Mucosa of rectum (tissue), 2 donors: ENCODE data around the gene MYT1.

Experiments used
- H3K27ac ChIP-seq, 2 donors: one replicate each; pipeline ENCODE4 v1.7.0; 2013; ENCODE audit warnings: inconsistent platforms in 2 of 2, low read depth in 2 of 2, low read length in 2 of 2
- H3K27me3 ChIP-seq, 2 donors: one replicate each; pipeline ENCODE4 v1.7.0; 2013; ENCODE audit warnings: low read length in 2 of 2; ENCODE audit not compliant: control insufficient read depth in 2 of 2, insufficient read depth in 2 of 2
- H3K36me3 ChIP-seq, 2 donors: one replicate each; pipeline ENCODE4 v1.7.0; 2013; ENCODE audit warnings: low read length in 2 of 2; ENCODE audit not compliant: control insufficient read depth in 2 of 2, insufficient read depth in 2 of 2
- H3K4me1 ChIP-seq, 2 donors: one replicate each; pipeline ENCODE4 v1.7.0; 2013; ENCODE audit warnings: low read length in 2 of 2, mild to moderate bottlenecking in 1 of 2; ENCODE audit not compliant: control insufficient read depth in 2 of 2, insufficient read depth in 2 of 2
- H3K4me3 ChIP-seq, 2 donors: one replicate each; pipeline ENCODE4 v1.7.0; 2013; ENCODE audit warnings: low read length in 2 of 2
- H3K9ac ChIP-seq, 2 donors: one replicate each; pipeline ENCODE4 v1.7.0; 2013; ENCODE audit warnings: low read length in 2 of 2, low read depth in 1 of 2, mild to moderate bottlenecking in 1 of 2
- H3K9me3 ChIP-seq, 2 donors: one replicate each; pipeline ENCODE4 v1.7.0; 2013; ENCODE audit warnings: low read length in 2 of 2; ENCODE audit not compliant: control insufficient read depth in 2 of 2
- donor health status: healthy.
- donor health status: Normal muscosa, but diverticular disease.

The MYT1 gene

GRCh38 chr20:64139199-64140060, 24.8 kb upstream of the MYT1 start:
- Histone ChIP-seq H3K27me3 (no peaks in the 10 kb centered on the region), H3K9me3 (peaks cover 0 to 3% of the 10 kb centered on the region in 2 donors), H3K27ac (no peak overlapping the region), H3K4me1 (no peaks in the 10 kb centered on the region), H3K36me3 (no peaks in the 10 kb centered on the region), H3K4me3 (no peak overlapping the region), H3K9ac (no peak overlapping the region)

- H3K4me3 ChIP-seq: no peak overlapping the region
These were observed 24.0 kb upstream of the MYT1 start for GRCh38 chr20:64140061-64140931.

GRCh38 chr20:64140956-64141355, 23.3 kb upstream of the MYT1 start:
- no peaks in the 10 kb centered on the region for H3K27me3 ChIP-seq

More at GRCh38 chr20:64140061-64140931, 24.0 kb upstream of the MYT1 start:
- H3K4me1 ChIP-seq: no peaks in the 10 kb centered on the region
- no peak overlapping the region for H3K27ac ChIP-seq
- H3K27me3 ChIP-seq: no peaks in the 10 kb centered on the region
- H3K9ac ChIP-seq: no peak overlapping the region
- no peaks in the 10 kb centered on the region for H3K36me3 ChIP-seq
- H3K9me3 ChIP-seq: peaks cover under 1 to 5% of the 10 kb centered on the region in 2 donors

GRCh38 chr20:64142590-64142989, 21.7 kb upstream of the MYT1 start:
- H3K4me1 ChIP-seq: no peaks in the 10 kb centered on the region
- no peak overlapping the region for H3K9ac ChIP-seq
- peaks cover 5 to 6% of the 10 kb centered on the region in 2 donors for H3K9me3 ChIP-seq
- H3K27me3 ChIP-seq: no peaks in the 10 kb centered on the region
- H3K27ac ChIP-seq: no peak overlapping the region
- no peak overlapping the region for H3K4me3 ChIP-seq
- H3K36me3 ChIP-seq: no peaks in the 10 kb centered on the region

More at GRCh38 chr20:64140956-64141355, 23.3 kb upstream of the MYT1 start:
- Histone ChIP-seq H3K36me3 (no peaks in the 10 kb centered on the region), H3K9me3 (peaks cover 5 to 6% of the 10 kb centered on the region in 2 donors), H3K4me3 (no peak overlapping the region), H3K4me1 (no peaks in the 10 kb centered on the region), H3K27ac (no peak overlapping the region), H3K9ac (no peak overlapping the region)

GRCh38 chr20:64143018-64143801, 21.0 kb upstream of the MYT1 start:
- Histone ChIP-seq H3K27ac (no peak overlapping the region), H3K4me1 (no peaks in the 10 kb centered on the region), H3K36me3 (no peaks in the 10 kb centered on the region), H3K4me3 (no peak overlapping the region), H3K9me3 (peaks cover 5 to 6% of the 10 kb centered on the region in 2 donors), H3K9ac (no peak overlapping the region), H3K27me3 (no peaks in the 10 kb centered on the region)

- Histone ChIP-seq H3K27me3 (no peaks in the 10 kb centered on the region), H3K27ac (no peak overlapping the region), H3K36me3 (no peaks in the 10 kb centered on the region), H3K9me3 (peaks cover 5 to 6% of the 10 kb centered on the region in 2 donors), H3K9ac (no peak overlapping the region), H3K4me1 (no peaks in the 10 kb centered on the region), H3K4me3 (no peak overlapping the region)
These were observed 19.9 kb upstream of the MYT1 start for GRCh38 chr20:64144144-64144912.

GRCh38 chr20:64145458-64146300, 18.6 kb upstream of the MYT1 start:
- no peak overlapping the region for H3K27ac ChIP-seq
- H3K9ac ChIP-seq: no peak overlapping the region
- H3K27me3 ChIP-seq: no peaks in the 10 kb centered on the region
- no peaks in the 10 kb centered on the region for H3K4me1 ChIP-seq
- H3K36me3 ChIP-seq: no peaks in the 10 kb centered on the region
- H3K4me3 ChIP-seq: no peak overlapping the region
- peaks cover 5 to 6% of the 10 kb centered on the region in 2 donors for H3K9me3 ChIP-seq

GRCh38 chr20:64146301-64146935, 17.8 kb upstream of the MYT1 start:
- no peak overlapping the region for H3K9ac ChIP-seq
- no peaks in the 10 kb centered on the region for H3K27me3 ChIP-seq
- H3K4me3 ChIP-seq: no peak overlapping the region
- H3K27ac ChIP-seq: no peak overlapping the region
- H3K36me3 ChIP-seq: no peaks in the 10 kb centered on the region
- peaks cover 5 to 6% of the 10 kb centered on the region in 2 donors for H3K9me3 ChIP-seq
- H3K4me1 ChIP-seq: no peaks in the 10 kb centered on the region
